GM12878 (cell line): ENCODE data around the gene SNX22. TPM values are rescaled to one million over a fixed set of nuclear protein-coding genes. Genes with fewer than 3 reads are reported as not detected.

Experiments
- ATAC-seq: fragments of 200-7000 bp; cut with Tn5 transposase; 3 replicates; pipeline ENCODE4 v1.9.1; 2020; ENCODE audit warnings: mild to moderate bottlenecking, moderate library complexity
- BruUV-seq: library from RNA; stranded (reverse); fragments of 400-500 nt; replicated peaks from 2 replicates; lab custom pipeline; 2021; lab: Mats Ljungman, UMichigan
- CTCF ChIA-PET: fragments of 300-600 bp; sonication (Branson Sonifier 250); formaldehyde crosslinking; extraction: SDS; loops from one replicate; lab custom pipeline; 2021; ENCODE audit warnings: inconsistent platforms; lab: Yijun Ruan, JAX
- POLR2A ChIA-PET: fragments of 350-600 bp; formaldehyde crosslinking; extraction: SDS; loops from one replicate; lab custom pipeline; 2021; ENCODE audit warnings: inconsistent platforms; lab: Charles Lee
- RAD21 ChIA-PET: fragments of 300-600 bp; sonication (Branson Sonifier 250); formaldehyde crosslinking; loops from one replicate; lab custom pipeline; 2023; ENCODE audit warnings: antibody characterized with exemption; ENCODE audit not compliant: unreplicated experiment; lab: Charles Lee
- SMC1A ChIA-PET: fragments of 300-600 bp; sonication (Branson Sonifier 250); formaldehyde crosslinking; loops from one replicate; lab custom pipeline; 2023; ENCODE audit not compliant: unreplicated experiment, uncharacterized antibody; lab: Charles Lee
- DNase-seq: peaks from one replicate; pipeline ENCODE4 v3.0.0-alpha.2; 2011; ENCODE audit warnings: low read depth, low spot score
- FAIRE-seq: peaks from 3 replicates; lab custom pipeline; 2011; peaks lifted over from hg19 to GRCh38; lab: Jason Lieb, UNC
- H2AFZ ChIP-seq: 2 replicates; pipeline ENCODE4 v1.6.0; 2011; ENCODE audit warnings: low read depth, low read length, control low read depth; ENCODE audit not compliant: control insufficient read depth
- H3K27ac ChIP-seq: 2 replicates; pipeline ENCODE4 v1.5.1; 2011; ENCODE audit warnings: control low read depth; ENCODE audit not compliant: control insufficient read depth, insufficient read depth
- H3K27me3 ChIP-seq, 2 experiments: replicated peaks in 1 of 2; 2 replicates each; pipeline versions ENCODE4 v1.6.0 to v1.6.1; 2011; ENCODE audit warnings: low read length in 1 of 2; ENCODE audit not compliant: control insufficient read depth in 2 of 2, insufficient read depth in 2 of 2
- H3K36me3 ChIP-seq, 2 experiments: 2 replicates each; pipeline ENCODE4 v1.5.1; 2011; ENCODE audit warnings: low read length in 1 of 2; ENCODE audit not compliant: control insufficient read depth in 2 of 2, insufficient read depth in 2 of 2
- H3K4me1 ChIP-seq: 2 replicates; pipeline ENCODE4 v1.6.1; 2011; ENCODE audit warnings: mild to moderate bottlenecking, low read length, moderate library complexity, mixed read lengths; ENCODE audit not compliant: control insufficient read depth, insufficient read depth
- H3K4me2 ChIP-seq: 2 replicates; pipeline ENCODE4 v1.6.0; 2011; ENCODE audit warnings: control low read depth; ENCODE audit not compliant: control insufficient read depth, insufficient read depth
- H3K4me3 ChIP-seq: fragments of 200-600 bp; sonication (generic); 2 replicates; pipeline ENCODE4 v1.5.1; 2016
- H3K79me2 ChIP-seq: 2 replicates; pipeline ENCODE4 v1.6.0; 2011; ENCODE audit warnings: low read length; ENCODE audit not compliant: control insufficient read depth, insufficient read depth
- H3K9ac ChIP-seq: 2 replicates; pipeline ENCODE4 v1.8.0; 2011; ENCODE audit warnings: low read length, control low read depth, mixed read lengths; ENCODE audit not compliant: control insufficient read depth, insufficient read depth
- H3K9me3 ChIP-seq: replicated peaks from 3 replicates; pipeline ENCODE4 v1.5.1; 2011; ENCODE audit warnings: mild to moderate bottlenecking, low read length; ENCODE audit not compliant: control insufficient read depth, insufficient read depth
- H4K20me1 ChIP-seq: 2 replicates; pipeline ENCODE4 v1.6.0; 2011; ENCODE audit not compliant: control insufficient read depth, insufficient read depth
- MTA3 ChIP-seq: IDR thresholded peaks from 2 replicates; pipeline ENCODE4 v1.6.1; 2012; ENCODE audit warnings: low read length, inconsistent platforms, borderline replicate concordance
- MYC ChIP-seq: IDR thresholded peaks from 2 replicates; pipeline ENCODE4 v1.6.1; 2011; ENCODE audit warnings: mild to moderate bottlenecking, low read length, moderate library complexity, inconsistent platforms; ENCODE audit not compliant: insufficient read depth, insufficient replicate concordance, insufficient read length, severe bottlenecking
- POLR2A ChIP-seq: IDR thresholded peaks from 2 replicates; pipeline ENCODE4 v1.6.1; 2011; ENCODE audit warnings: low read depth, mild to moderate bottlenecking, low read length
- SMAD1 ChIP-seq: fragments of 450-650 bp; IDR thresholded peaks from 2 replicates; pipeline ENCODE4 v1.6.1; 2018; ENCODE audit warnings: mild to moderate bottlenecking, low read depth; ENCODE audit not compliant: partially characterized antibody
- YBX1 ChIP-seq: fragments of 450-650 bp; IDR thresholded peaks from 2 replicates; pipeline ENCODE4 v1.6.1; 2016; ENCODE audit warnings: antibody characterized with exemption
- ZNF687 ChIP-seq: fragments of 450-650 bp; IDR thresholded peaks from 2 replicates; pipeline ENCODE4 v1.6.1; 2017; ENCODE audit warnings: mild to moderate bottlenecking, moderate library complexity
- WGBS: methylation state at CpG from one replicate; pipeline ENCODE4 v1.1.6; 2016; ENCODE audit warnings: low lambda C conversion rate; ENCODE audit not compliant: insufficient replicate concordance, insufficient coverage; ENCODE audit errors: missing lambda C conversion rate; 5-methylcytosine and 5-hydroxymethylcytosine counted together
- in situ Hi-C: fragments of 300-500 bp; cut with MboI; formaldehyde crosslinking; loops from 9 replicates; pipeline ENCODE4 v1.14.3; 2018; ENCODE audit warnings: mixed read lengths
- intact Hi-C: fragments of 100-400 bp; cut with micrococcal nuclease; formaldehyde crosslinking; loops from one replicate; pipeline ENCODE4 v1.14.2; 2022; ENCODE audit not compliant: unreplicated experiment
- polyA plus RNA-seq, 11 experiments: library from polyadenylated mRNA; depleted of rRNA in 4 of 11; unstranded in 6 of 11; stranded (reverse) in 5 of 11; fragments of >200 nt; fragmentation: Nextera tagmentation in 4 of 11; fragmentation: Illumina TruSeq in 1 of 11; extraction: Ambion mirVana in 4 of 11; extraction: Trizol in 1 of 11; gene quantifications; 1 replicate in 1 of 11; 2 replicates in 10 of 11; pipeline versions ENCODE4 v1.2.1 to v1.2.3, GENCODE V29; 2011 to 2016; ENCODE audit warnings: inconsistent platforms in 2 of 11, missing spikeins in 2 of 11, low read depth in 1 of 11
- total RNA-seq, 4 experiments: library from RNA; depleted of rRNA in 3 of 4; stranded (reverse); fragments of >200 nt in 3 of 4; fragmentation: Illumina TruSeq in 1 of 4; extraction: Trizol in 1 of 4; gene quantifications; 2 replicates each; pipeline versions ENCODE4 v1.2.1 to v1.2.3, GENCODE V29; 2013 to 2021

The SNX22 gene
- total and polyA plus RNA-seq, 10 of the 15 experiments (the other 5 are each of a cell fraction or from before 2014, with no cell fraction given): 4.4 to 29.0 (median 8.7) TPM

GRCh38 chr15:64161688-64162477 is 10.4 kb downstream of the SNX22 start:
- H3K9ac ChIP-seq: peak overlapping the region; percentile 72
- H3K36me3 ChIP-seq: peaks cover 20 to 23% of the 10 kb centered on the region in 2 experiments; a peak in 3 of 4 replicates
- BruUV-seq: TSS peak; percentile 81
- H4K20me1 ChIP-seq: peaks cover 18% of the 10 kb centered on the region
- H3K27me3 ChIP-seq: no peaks in the 10 kb centered on the region
- intact Hi-C loops: loop anchor here (2.0 to 5.0 kb wide), 2 partner anchors 195 to 733 kb away; partner anchors contain the start of gene CSNK1G1
- ChIA-PET POLR2A (interaction anchor here (0.5 to 3.4 kb wide), 11 partner anchors 9 to 455 kb away, joined by 3 to 32 read pairs (median 4); partner anchors contain the start of genes CIAO2A, SNX1 and SNX22), SMC1A (interaction anchor here (1.3 to 3.3 kb wide), 4 partner anchors 9 to 566 kb away, joined by 3 to 19 read pairs (median 6); partner anchors contain the start of gene CIAO2A)
- H3K4me3 ChIP-seq: peak overlapping the region; percentile 84
- FAIRE-seq: no peak
- peaks cover 26% of the 10 kb centered on the region for H3K4me1 ChIP-seq
- H3K4me2 ChIP-seq: peak overlapping the region; percentile 93
- ATAC-seq: no peak
- TF ChIP-seq MTA3 (peak; percentile 32; the same call in 1 of the 2 replicates), YBX1 (no peak), POLR2A (peak; percentile 31; the same call in 1 of the 2 replicates)
- TF ChIP-seq, all 136 proteins: peak for 2
- H3K9me3 ChIP-seq: no peaks in the 10 kb centered on the region
- no peak for DNase-seq
- H2AFZ ChIP-seq: no peak overlapping the region
- in situ Hi-C loops: no loop called here
- H3K79me2 ChIP-seq: peaks cover 45% of the 10 kb centered on the region
- ChIA-PET RAD21 (interaction anchor here (1.0 to 2.2 kb wide), 4 partner anchors 9 to 87 kb away, joined by 3 to 14 read pairs (median 5); partner anchors contain the start of gene SNX22), CTCF (interaction anchor here (0.6 to 3.6 kb wide), 6 partner anchors 9 to 1355 kb away, joined by 3 to 34 read pairs (median 8); partner anchors contain the start of genes CIAO2A and DPP8)
- H3K27ac ChIP-seq: peak overlapping the region; percentile 60
- 0% methylated on average over 10 of the region's 12 CpGs for WGBS

GRCh38 chr15:64162478-64162868 is 10.9 kb downstream of the SNX22 start:
- POLR2A ChIA-PET: interaction anchor here (0.6 to 3.4 kb wide), 9 partner anchors 9 to 967 kb away, joined by 3 to 32 read pairs (median 7); partner anchors contain the start of genes CIAO2A, SNX1 and SNX22
- Histone ChIP-seq H3K4me3 (peak overlapping the region; percentile 84), H3K9me3 (no peaks in the 10 kb centered on the region), H3K27me3 (no peaks in the 10 kb centered on the region), H3K4me1 (peaks cover 30% of the 10 kb centered on the region), H3K36me3 (peaks cover 17 to 18% of the 10 kb centered on the region in 2 experiments; a peak in 3 of 4 replicates), H3K9ac (peak overlapping the region; percentile 72), H3K4me2 (peak overlapping the region; percentile 93), H2AFZ (peak overlapping the region; percentile 68), H3K27ac (peak overlapping the region; percentile 60), H3K79me2 (peaks cover 45% of the 10 kb centered on the region), H4K20me1 (peaks cover 12% of the 10 kb centered on the region)
- no peak for FAIRE-seq
- CTCF ChIA-PET: interaction anchor here (0.6 to 3.6 kb wide), 8 partner anchors 9 to 1355 kb away, joined by 3 to 34 read pairs (median 6); partner anchors contain the start of genes CIAO2A, CSNK1G1 and DPP8
- BruUV-seq: no TSS peak
- SMC1A ChIA-PET: interaction anchor here (1.3 to 3.3 kb wide), 3 partner anchors 9 to 565 kb away, joined by 4 to 19 read pairs (median 9); no protein-coding TSS in a partner anchor
- intact Hi-C loops: loop anchor here (2.0 to 5.0 kb wide), 2 partner anchors 195 to 732 kb away; partner anchors contain the start of gene CSNK1G1
- peak; percentile 53 for ATAC-seq
- TF ChIP-seq ZNF687 (0 out of 2 replicates have a peak, but pooled peaks have one; percentile 13), MYC (peak; percentile 62), SMAD1 (no peak)
- RAD21 ChIA-PET: interaction anchor here (0.6 to 2.6 kb wide), 8 partner anchors 10 to 1109 kb away, joined by 3 to 14 read pairs (median 6); partner anchors contain the start of genes CIAO2A and SNX22
- DNase-seq: no peak
- 0% methylated on average over 21 of the region's 21 CpGs for WGBS
- in situ Hi-C loops: no loop called here
